HG03342 (cell line): ENCODE data around the gene PTX4.

Experiments
- ATAC-seq: cut with Tn5 transposase; IDR thresholded peaks from one replicate; pipeline ENCODE4 v1.9.1; 2021; ENCODE audit warnings: mild to moderate bottlenecking, moderate library complexity; ENCODE audit not compliant: unreplicated experiment

PTX4 gene

GRCh38 chr16:1488619-1489018 lies at the start of gene PTX4:
Gene PTX4, minus strand, starts transcription at chr16:1488944. Its CDS starts 35 bp downstream, at chr16:1488909.
- no peak for ATAC-seq

- ATAC-seq, result no peak
Measured at GRCh38 chr16:1537763-1538289, 49.1 kb upstream of the PTX4 start.

GRCh38 chr16:1537138-1537577 lies 48.4 kb upstream of the PTX4 start:
- ATAC-seq, result no peak

GRCh38 chr16:1536601-1537000 lies 47.9 kb upstream of the PTX4 start:
- ATAC-seq, result no peak

- ATAC-seq, result no peak
Measured at GRCh38 chr16:1535391-1536291, 46.9 kb upstream of the PTX4 start.

GRCh38 chr16:1534021-1535020 lies 45.6 kb upstream of the PTX4 start:
- ATAC-seq, result no peak

GRCh38 chr16:1533443-1533951 lies 44.8 kb upstream of the PTX4 start, which contains the start of gene TMEM204:
Gene TMEM204, plus strand, starts transcription at chr16:1533666. Its CDS starts 610 bp downstream, at chr16:1534276.
- no peak for ATAC-seq

- ATAC-seq, result no peak
Measured at GRCh38 chr16:1532771-1533170, 44.0 kb upstream of the PTX4 start.

GRCh38 chr16:1532081-1532760 lies 43.5 kb upstream of the PTX4 start:
- ATAC-seq, result no peak

GRCh38 chr16:1531638-1531910 lies 42.8 kb upstream of the PTX4 start:
- ATAC-seq, result no peak

- ATAC-seq, result no peak
Measured at GRCh38 chr16:1530883-1531637, 42.3 kb upstream of the PTX4 start.

GRCh38 chr16:1530349-1530882 lies 41.7 kb upstream of the PTX4 start:
- no peak for ATAC-seq

- no peak for ATAC-seq
Measured at GRCh38 chr16:1528921-1529537, 40.3 kb upstream of the PTX4 start.

- no peak for ATAC-seq
Measured at GRCh38 chr16:1527836-1528811, 39.4 kb upstream of the PTX4 start.

- ATAC-seq, result no peak
Measured at GRCh38 chr16:1526608-1527555, 38.1 kb upstream of the PTX4 start.

GRCh38 chr16:1525871-1526607 lies 37.3 kb upstream of the PTX4 start:
- no peak for ATAC-seq
